PFSK-1 (cell line): ENCODE measurements around the gene OPRPN.

Experiments used
- FOXP2 ChIP-seq: optimal IDR thresholded peaks from 2 replicates; pipeline ENCODE3; 2011; ENCODE audit warnings: borderline replicate concordance, control low read depth, inconsistent platforms; ENCODE audit not compliant: insufficient read depth; ENCODE audit errors: extremely low read length, extremely low read depth
- POLR2AphosphoS5 ChIP-seq: IDR thresholded peaks from 2 replicates; pipeline ENCODE4 v1.6.1; 2012; ENCODE audit warnings: low read depth, mild to moderate bottlenecking, control low read depth, low read length, moderate library complexity
- REST ChIP-seq, 2 experiments: IDR thresholded peaks; 2 replicates each; pipeline versions ENCODE4 v1.6.1 to v1.8.0; 2011 to 2012; ENCODE audit warnings: low read depth in 2 of 2, low read length in 2 of 2, control low read depth in 1 of 2, inconsistent platforms in 1 of 2, mild to moderate bottlenecking in 1 of 2, moderate library complexity in 1 of 2; ENCODE audit not compliant: insufficient read depth in 1 of 2
- SIN3A ChIP-seq: IDR thresholded peaks from 2 replicates; pipeline ENCODE4 v1.6.1; 2012; ENCODE audit warnings: mild to moderate bottlenecking, low read length, moderate library complexity, borderline replicate concordance; ENCODE audit not compliant: insufficient read depth
- TAF1 ChIP-seq: IDR thresholded peaks from 2 replicates; pipeline ENCODE4 v1.6.1; 2012; ENCODE audit warnings: low read length, control low read depth, borderline replicate concordance; ENCODE audit not compliant: insufficient read depth

Gene OPRPN

GRCh38 chr4:70426789-70427188 is 29.0 kb downstream of the OPRPN start:
- TF ChIP-seq FOXP2 (no peak), REST (IDR thresholded peaks at IDR 0.05; ENCODE audit: insufficient read depth in 1 of 2, low read depth in 2 of 2, low read length in 2 of 2) (no peak), SIN3A (no peak), TAF1 (no peak), POLR2AphosphoS5 (no peak)

GRCh38 chr4:70437197-70437596 is 39.5 kb downstream of the OPRPN start:
- TF ChIP-seq FOXP2, result no peak
- TF ChIP-seq SIN3A, result no peak
- no peak for TF ChIP-seq REST (IDR thresholded peaks at IDR 0.05; ENCODE audit: insufficient read depth in 1 of 2, low read depth in 2 of 2, low read length in 2 of 2)
- TF ChIP-seq TAF1, result no peak
- no peak for TF ChIP-seq POLR2AphosphoS5

- TF ChIP-seq POLR2AphosphoS5, result no peak
- TF ChIP-seq SIN3A, result no peak
- TF ChIP-seq REST (IDR thresholded peaks at IDR 0.05; ENCODE audit: insufficient read depth in 1 of 2, low read depth in 2 of 2, low read length in 2 of 2), result no peak
- TF ChIP-seq TAF1, result no peak
- no peak for TF ChIP-seq FOXP2
Measured at GRCh38 chr4:70442474-70442873, 44.7 kb downstream of the OPRPN start.

- TF ChIP-seq TAF1 (no peak), REST (IDR thresholded peaks at IDR 0.05; ENCODE audit: insufficient read depth in 1 of 2, low read depth in 2 of 2, low read length in 2 of 2) (no peak), SIN3A (no peak), POLR2AphosphoS5 (no peak), FOXP2 (no peak)
Measured at GRCh38 chr4:70443329-70443728, 45.6 kb downstream of the OPRPN start.

- TF ChIP-seq SIN3A, result no peak
- no peak for TF ChIP-seq TAF1
- TF ChIP-seq FOXP2, result no peak
- no peak for TF ChIP-seq POLR2AphosphoS5
- no peak for TF ChIP-seq REST (IDR thresholded peaks at IDR 0.05; ENCODE audit: insufficient read depth in 1 of 2, low read depth in 2 of 2, low read length in 2 of 2)
Measured at GRCh38 chr4:70449220-70449619, 51.5 kb downstream of the OPRPN start.
